Tibial nerve (tissue), 4 donors: ENCODE measurements around the gene PIH1D2. TPM values are rescaled to one million over a fixed set of nuclear protein-coding genes. Genes with fewer than 3 reads are reported as not detected.
A peak's percentile ranks its signal among the peaks of the same experiment; 100 is the strongest.

Source experiments
- DNase-seq, 2 donors: peaks; one replicate each; pipeline ENCODE4 v3.0.0-alpha.2; 2019; ENCODE audit warnings: low spot score in 2 of 2
- H3K27ac ChIP-seq, 4 donors: fragments of 200-600 bp; sonication (generic) in 3 of 4; one replicate each; pipeline ENCODE4 v1.5.1; 2017 to 2019; ENCODE audit warnings: mild to moderate bottlenecking in 1 of 4
- H3K27me3 ChIP-seq, 2 donors: fragments of 200-600 bp; sonication (generic) in 1 of 2; one replicate each; pipeline versions ENCODE4 v1.5.1 to v1.6.0; 2017 to 2019
- H3K36me3 ChIP-seq, 3 donors: fragments of 200-600 bp; sonication (generic); one replicate each; pipeline ENCODE4 v1.5.1; 2018 to 2019
- H3K4me1 ChIP-seq, 4 donors: fragments of 200-600 bp; sonication (generic) in 3 of 4; one replicate each; pipeline ENCODE4 v1.5.1; 2017 to 2019
- H3K4me3 ChIP-seq, 4 donors: fragments of 200-600 bp; sonication (generic) in 3 of 4; one replicate each; pipeline ENCODE4 v1.5.1; 2017 to 2019; ENCODE audit warnings: mild to moderate bottlenecking in 1 of 4, moderate library complexity in 1 of 4
- H3K9me3 ChIP-seq, 4 donors: fragments of 200-600 bp; sonication (generic) in 3 of 4; one replicate each; pipeline ENCODE4 v1.5.1; 2017 to 2019
- CTCF ChIP-seq, 5 experiments: fragments of 200-600 bp in 3 of 5; fragments of 450-650 bp in 2 of 5; sonication (generic) in 3 of 5; IDR thresholded peaks; one replicate each; pipeline ENCODE4 v1.5.1; 2016 to 2019; ENCODE audit warnings: antibody characterized with exemption in 5 of 5, mild to moderate bottlenecking in 3 of 5, moderate library complexity in 2 of 5
- EP300 ChIP-seq, 2 donors: sonication (generic); formaldehyde crosslinking; IDR thresholded peaks; one replicate each; pipeline ENCODE4 v1.6.1; 2017; ENCODE audit warnings: antibody characterized with exemption in 2 of 2, mild to moderate bottlenecking in 1 of 2
- POLR2A ChIP-seq, 2 donors: fragments of 450-650 bp; IDR thresholded peaks; one replicate each; pipeline ENCODE4 v1.6.1; 2017; ENCODE audit warnings: antibody characterized with exemption in 2 of 2, mild to moderate bottlenecking in 2 of 2, moderate library complexity in 2 of 2
- WGBS, 2 donors: methylation state at CpG; one replicate each; pipeline ENCODE4 v1.1.5; 2018; 5-methylcytosine and 5-hydroxymethylcytosine counted together
- total RNA-seq, 4 donors: library from RNA; depleted of rRNA; stranded (reverse); fragments of >200 nt; gene quantifications; one replicate each; pipeline ENCODE4 v1.1.0, GENCODE V29; 2016

Gene PIH1D2
- total RNA-seq, 4 donors from 2014 or later = 2.2 to 7.2 (median 3.8) TPM

GRCh38 chr11:112114460-112114859 is 40.6 kb upstream of the PIH1D2 start:
- TF ChIP-seq EP300 (IDR thresholded peaks at IDR 0.05) (no peak), CTCF (IDR thresholded peaks at IDR 0.05) (no peak), POLR2A (IDR thresholded peaks at IDR 0.05) (no peak)
- no peak for DNase-seq
- 82 to 84% methylated on average over 2 of the region's 2 CpGs for WGBS, 2 donors
- Histone ChIP-seq H3K9me3 (no peaks in the 10 kb centered on the region), H3K36me3 (no peaks in the 10 kb centered on the region), H3K4me1 (peaks cover 0 to 5% (median 0%) of the 10 kb centered on the region in 4 donors), H3K27me3 (no peaks in the 10 kb centered on the region), H3K27ac (no peak overlapping the region), H3K4me3 (no peak overlapping the region)

GRCh38 chr11:112113539-112114457 is 40.0 kb upstream of the PIH1D2 start:
- no peak overlapping the region for H3K27ac ChIP-seq
- DNase-seq = no peak
- WGBS, 2 donors = 61 to 62% methylated on average over 6 of the region's 6 CpGs
- peaks cover 0 to 5% (median 0%) of the 10 kb centered on the region in 4 donors for H3K4me1 ChIP-seq
- H3K27me3 ChIP-seq = no peaks in the 10 kb centered on the region
- no peak for TF ChIP-seq EP300 (IDR thresholded peaks at IDR 0.05)
- TF ChIP-seq POLR2A (IDR thresholded peaks at IDR 0.05) = no peak
- TF ChIP-seq CTCF (IDR thresholded peaks at IDR 0.05) = peak; percentile 52 to 76 (median 63)
- no peaks in the 10 kb centered on the region for H3K36me3 ChIP-seq
- no peak overlapping the region for H3K4me3 ChIP-seq
- H3K9me3 ChIP-seq = no peaks in the 10 kb centered on the region

GRCh38 chr11:112106070-112106469 is 32.3 kb upstream of the PIH1D2 start:
- H3K27ac ChIP-seq = no peak overlapping the region
- peaks cover 0 to 9% (median 0%) of the 10 kb centered on the region in 3 donors for H3K36me3 ChIP-seq
- TF ChIP-seq EP300 (IDR thresholded peaks at IDR 0.05) = no peak
- TF ChIP-seq POLR2A (IDR thresholded peaks at IDR 0.05) = no peak
- TF ChIP-seq CTCF (IDR thresholded peaks at IDR 0.05) = no peak
- no peak overlapping the region for H3K4me3 ChIP-seq
- H3K9me3 ChIP-seq = no peaks in the 10 kb centered on the region
- H3K27me3 ChIP-seq = no peaks in the 10 kb centered on the region
- H3K4me1 ChIP-seq = no peaks in the 10 kb centered on the region
- DNase-seq = no peak
- 94 to 95% methylated on average over 8 of the region's 8 CpGs for WGBS, 2 donors

GRCh38 chr11:112103446-112103845 is 29.6 kb upstream of the PIH1D2 start:
- TF ChIP-seq CTCF (IDR thresholded peaks at IDR 0.05) = no peak
- TF ChIP-seq POLR2A (IDR thresholded peaks at IDR 0.05) = no peak
- no peak for TF ChIP-seq EP300 (IDR thresholded peaks at IDR 0.05)
- no peak overlapping the region for H3K27ac ChIP-seq
- H3K4me1 ChIP-seq = no peaks in the 10 kb centered on the region
- DNase-seq = no peak
- no peaks in the 10 kb centered on the region for H3K9me3 ChIP-seq
- no peaks in the 10 kb centered on the region for H3K27me3 ChIP-seq
- H3K36me3 ChIP-seq = peaks cover 0 to 7% (median 0%) of the 10 kb centered on the region in 3 donors
- WGBS, 2 donors = 91 to 93% methylated on average over 6 of the region's 6 CpGs
- H3K4me3 ChIP-seq = no peak overlapping the region

- no peak for TF ChIP-seq EP300 (IDR thresholded peaks at IDR 0.05)
- TF ChIP-seq CTCF (IDR thresholded peaks at IDR 0.05) = no peak
- TF ChIP-seq POLR2A (IDR thresholded peaks at IDR 0.05) = no peak
- Histone ChIP-seq H3K27me3 (no peaks in the 10 kb centered on the region), H3K36me3 (peaks cover 0 to 27% (median 0%) of the 10 kb centered on the region in 3 donors), H3K4me3 (no peak overlapping the region), H3K4me1 (no peaks in the 10 kb centered on the region), H3K27ac (no peak overlapping the region), H3K9me3 (no peaks in the 10 kb centered on the region)
- 47 to 57% methylated on average over 2 of the region's 2 CpGs for WGBS, 2 donors
- DNase-seq = no peak
Measured at GRCh38 chr11:112100462-112100861, 26.6 kb upstream of the PIH1D2 start.
